PC-9 (cell line): ENCODE results near the gene PPIC.

Experiments
- EZH2 ChIP-seq: fragments of 200-600 bp; sonication (generic); IDR thresholded peaks from 2 replicates; pipeline ENCODE4 v1.8.0; 2017; ENCODE audit warnings: antibody characterized with exemption, low read depth
- TF ChIP-seq, protein P1 (sequence below): fragments of 200-600 bp; sonication (generic); conservative IDR thresholded peaks from 2 replicates; pipeline ENCODE4 v1.6.1; 2017; ENCODE audit warnings: mixed run types, antibody characterized with exemption, mild to moderate bottlenecking, moderate library complexity

DNA sequence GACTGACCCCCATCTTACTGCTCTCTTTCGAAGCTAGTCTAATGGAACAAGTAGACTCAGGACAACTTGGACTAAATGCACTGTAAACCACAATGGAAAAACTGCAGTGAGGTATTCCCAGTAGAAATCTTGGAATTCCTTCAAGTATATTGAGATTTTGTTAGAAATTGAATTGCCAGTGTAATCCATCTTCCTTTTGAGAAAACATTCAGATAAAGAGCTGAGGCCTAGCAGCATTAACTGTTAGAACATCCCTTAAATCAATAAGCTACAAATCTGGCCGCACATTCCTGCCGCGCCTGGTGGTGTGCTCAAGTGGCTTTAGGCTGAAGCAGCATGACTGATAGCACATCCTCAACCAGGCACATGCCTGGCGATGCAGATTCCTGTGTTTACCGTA lies 29.3 kb downstream of the PPIC start:
- TF ChIP-seq, protein P1, sequence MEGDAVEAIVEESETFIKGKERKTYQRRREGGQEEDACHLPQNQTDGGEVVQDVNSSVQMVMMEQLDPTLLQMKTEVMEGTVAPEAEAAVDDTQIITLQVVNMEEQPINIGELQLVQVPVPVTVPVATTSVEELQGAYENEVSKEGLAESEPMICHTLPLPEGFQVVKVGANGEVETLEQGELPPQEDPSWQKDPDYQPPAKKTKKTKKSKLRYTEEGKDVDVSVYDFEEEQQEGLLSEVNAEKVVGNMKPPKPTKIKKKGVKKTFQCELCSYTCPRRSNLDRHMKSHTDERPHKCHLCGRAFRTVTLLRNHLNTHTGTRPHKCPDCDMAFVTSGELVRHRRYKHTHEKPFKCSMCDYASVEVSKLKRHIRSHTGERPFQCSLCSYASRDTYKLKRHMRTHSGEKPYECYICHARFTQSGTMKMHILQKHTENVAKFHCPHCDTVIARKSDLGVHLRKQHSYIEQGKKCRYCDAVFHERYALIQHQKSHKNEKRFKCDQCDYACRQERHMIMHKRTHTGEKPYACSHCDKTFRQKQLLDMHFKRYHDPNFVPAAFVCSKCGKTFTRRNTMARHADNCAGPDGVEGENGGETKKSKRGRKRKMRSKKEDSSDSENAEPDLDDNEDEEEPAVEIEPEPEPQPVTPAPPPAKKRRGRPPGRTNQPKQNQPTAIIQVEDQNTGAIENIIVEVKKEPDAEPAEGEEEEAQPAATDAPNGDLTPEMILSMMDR: no peak
- TF ChIP-seq EZH2: no peak
